Fibroblast of skin of right quadriceps (primary cell): ENCODE measurements around the gene FCN3.
"Not testable (repeated sequence)": the region's sequence is repeated elsewhere in the genome, so short reads cannot be mapped to it uniquely, and the experiment has no call there.

Source experiments
- DNase-seq: peaks from one replicate; pipeline ENCODE4 v3.0.0-alpha.2; 2013

The FCN3 gene

DNA sequence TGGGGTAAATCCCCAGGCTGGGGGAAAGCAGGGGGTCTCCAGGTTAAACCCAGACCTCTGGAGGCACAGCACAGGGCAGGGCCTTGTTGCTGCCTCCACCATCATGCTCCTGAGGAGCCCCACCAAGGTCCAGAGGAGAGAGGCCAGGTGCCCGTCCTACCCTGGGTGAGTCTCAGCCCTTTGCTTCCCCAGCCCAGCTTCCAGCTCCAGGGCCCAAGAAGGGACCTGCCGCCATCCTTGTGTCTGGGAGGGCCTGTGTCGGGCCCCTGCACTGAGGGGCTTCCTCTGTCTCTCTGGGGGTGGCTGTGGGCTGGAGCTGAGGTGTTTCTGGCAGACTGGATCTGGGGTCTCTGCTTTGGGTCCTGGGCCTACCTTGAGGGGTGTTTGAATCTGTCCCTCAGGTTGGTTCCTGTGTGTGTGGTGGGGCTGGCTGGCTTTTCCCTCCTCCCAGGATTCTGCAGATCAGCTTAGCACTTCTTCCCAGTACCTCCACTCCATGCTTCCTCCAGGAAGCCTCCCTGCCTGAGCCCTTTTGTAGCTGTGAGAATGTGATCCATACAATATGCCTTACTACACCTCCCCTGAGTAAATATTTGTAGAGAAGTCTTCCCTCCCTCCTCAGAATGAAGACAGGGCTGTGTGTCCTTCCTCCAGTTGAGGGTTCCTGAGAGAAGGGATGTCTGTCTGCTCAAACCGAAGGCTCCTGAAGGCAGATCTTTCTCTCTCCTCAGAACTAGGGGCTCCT, 24.0 kb upstream of the FCN3 start:
- no peak for DNase-seq

DNA sequence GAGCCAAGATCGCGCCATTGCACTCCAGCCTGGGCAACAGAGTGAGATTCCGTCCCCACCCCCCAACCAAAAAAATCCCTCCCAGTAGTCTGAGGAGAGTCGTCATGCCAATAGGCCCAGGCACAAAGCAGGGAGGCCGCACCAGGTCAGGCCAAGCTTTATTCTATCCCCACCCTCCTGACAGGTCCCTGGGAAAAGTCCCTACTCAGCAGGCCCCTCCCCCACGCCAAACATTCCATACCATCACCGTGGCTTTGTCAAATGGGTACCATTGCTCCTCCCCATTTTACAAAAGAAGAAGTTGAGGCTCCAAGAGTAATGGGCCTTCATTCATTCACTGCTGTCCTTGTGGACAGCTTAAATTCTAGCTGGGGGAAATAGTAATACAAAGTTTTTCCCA, 23.1 kb upstream of the FCN3 start:
- DNase-seq, result no peak

- no peak for DNase-seq
Observed at GRCh38 chr1:27397110-27397509, 22.5 kb upstream of the FCN3 start.

DNA sequence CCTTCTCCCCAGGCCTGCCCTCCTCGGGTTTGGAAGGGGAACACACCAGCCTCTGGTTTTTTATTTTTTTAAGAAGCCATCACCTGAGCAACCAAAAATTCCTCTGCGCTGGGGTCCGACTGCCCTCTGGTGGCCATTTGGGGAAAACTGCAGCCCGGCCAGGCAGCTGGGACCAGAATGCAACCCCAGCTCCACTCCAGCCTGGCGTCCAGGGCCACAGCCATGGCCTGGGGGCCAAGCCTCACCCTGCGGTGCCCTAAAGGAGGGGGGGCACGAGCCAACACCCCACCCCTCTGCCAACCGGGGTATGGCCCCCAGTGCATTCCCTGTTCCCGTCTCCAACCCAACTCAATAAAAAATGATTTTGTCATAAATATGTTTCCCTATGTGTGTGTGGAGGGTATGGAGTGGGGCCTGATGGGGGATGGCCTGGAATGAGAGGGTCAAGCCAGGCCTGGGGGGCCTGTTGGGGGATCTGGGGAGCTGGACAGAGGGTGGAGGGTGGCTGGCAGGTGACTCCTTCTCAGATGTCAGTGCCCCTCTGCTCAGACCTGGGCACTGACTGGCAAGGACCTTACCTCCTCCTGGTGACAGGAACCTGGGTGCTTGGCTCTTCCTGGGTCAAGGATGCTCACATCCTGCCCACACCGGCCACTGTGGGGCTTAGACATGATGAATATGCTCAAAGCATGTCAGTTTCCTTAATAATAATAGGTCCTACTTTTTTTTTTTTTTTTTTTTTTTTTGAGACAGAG, 21.0 kb upstream of the FCN3 start:
- DNase-seq, result peak; percentile 68

DNA sequence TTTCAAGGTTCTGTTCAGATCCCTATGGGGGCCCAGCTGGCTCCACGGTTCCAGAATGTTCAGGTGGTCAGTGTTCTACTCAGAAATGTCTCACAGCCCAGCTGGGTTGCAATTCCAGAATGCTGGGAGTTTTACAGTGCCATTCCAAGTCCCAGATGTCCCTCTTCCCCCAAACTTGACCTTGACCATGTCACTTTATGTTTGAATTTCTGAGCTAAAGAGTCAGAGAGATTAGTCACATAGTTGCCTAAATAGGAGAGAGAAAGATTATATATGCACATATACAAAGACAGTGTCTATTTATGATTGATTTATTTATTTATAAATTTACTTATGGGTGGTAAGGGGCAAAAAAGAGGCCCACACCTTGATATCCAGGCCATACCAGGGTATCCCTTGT, 20.3 kb upstream of the FCN3 start:
- no peak for DNase-seq

DNA sequence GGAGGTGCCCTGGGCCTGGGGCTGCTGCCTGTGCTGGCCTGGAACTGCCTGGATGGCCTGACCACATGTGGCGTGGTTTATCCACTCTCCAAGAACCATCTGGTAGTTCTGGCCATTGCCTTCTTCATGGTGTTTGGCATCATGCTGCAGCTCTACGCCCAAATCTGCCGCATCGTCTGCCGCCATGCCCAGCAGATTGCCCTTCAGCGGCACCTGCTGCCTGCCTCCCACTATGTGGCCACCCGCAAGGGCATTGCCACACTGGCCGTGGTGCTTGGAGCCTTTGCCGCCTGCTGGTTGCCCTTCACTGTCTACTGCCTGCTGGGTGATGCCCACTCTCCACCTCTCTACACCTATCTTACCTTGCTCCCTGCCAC, 19.6 kb upstream of the FCN3 start:
- DNase-seq, result no peak

GRCh38 chr1:27393641-27394281, 19.1 kb upstream of the FCN3 start:
- no peak for DNase-seq

- DNase-seq, result no peak
Observed at GRCh38 chr1:27392778-27393635, 18.4 kb upstream of the FCN3 start.

GRCh38 chr1:27392096-27392777, 17.6 kb upstream of the FCN3 start, which contains the start of gene GPR3:
TSS of gene GPR3 (plus strand) at chr1:27392622. CDS start at chr1:27393799, 1,177 bp downstream.
- DNase-seq, result peak; percentile 93

DNA sequence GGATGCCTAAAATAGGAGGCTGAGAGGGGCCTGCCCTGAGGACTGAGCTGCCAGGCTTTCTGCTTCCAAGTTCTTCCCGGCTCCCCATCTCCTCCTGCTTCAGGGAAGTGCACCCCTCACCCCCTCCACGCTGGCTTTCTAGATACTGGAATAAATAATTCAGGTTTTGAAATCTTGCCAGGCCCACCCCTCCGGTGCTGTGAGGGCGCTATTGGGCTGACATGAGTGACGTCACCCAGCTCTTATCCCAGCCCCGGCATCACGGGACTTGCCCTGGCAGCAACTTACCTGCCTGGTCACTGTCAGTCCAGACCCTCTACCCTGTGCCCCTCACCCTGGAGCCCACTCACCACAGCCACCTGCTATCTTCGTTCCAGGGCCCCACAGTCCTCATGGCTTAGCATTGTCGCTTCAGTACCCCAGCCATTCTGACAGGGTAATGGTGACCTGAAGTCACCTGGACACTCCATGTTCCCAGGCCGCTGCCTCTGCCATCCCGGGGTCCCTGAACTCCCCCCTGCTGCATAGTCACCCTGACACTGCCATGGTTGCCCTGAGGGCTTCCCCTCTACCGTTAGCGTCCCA, 17.0 kb upstream of the FCN3 start:
- peak; percentile 55 for DNase-seq

GRCh38 chr1:27388337-27389005, 13.8 kb upstream of the FCN3 start:
- DNase-seq, result no peak

- DNase-seq, result not testable (repeated sequence)
Observed at GRCh38 chr1:27384797-27385196, 10.2 kb upstream of the FCN3 start.

DNA sequence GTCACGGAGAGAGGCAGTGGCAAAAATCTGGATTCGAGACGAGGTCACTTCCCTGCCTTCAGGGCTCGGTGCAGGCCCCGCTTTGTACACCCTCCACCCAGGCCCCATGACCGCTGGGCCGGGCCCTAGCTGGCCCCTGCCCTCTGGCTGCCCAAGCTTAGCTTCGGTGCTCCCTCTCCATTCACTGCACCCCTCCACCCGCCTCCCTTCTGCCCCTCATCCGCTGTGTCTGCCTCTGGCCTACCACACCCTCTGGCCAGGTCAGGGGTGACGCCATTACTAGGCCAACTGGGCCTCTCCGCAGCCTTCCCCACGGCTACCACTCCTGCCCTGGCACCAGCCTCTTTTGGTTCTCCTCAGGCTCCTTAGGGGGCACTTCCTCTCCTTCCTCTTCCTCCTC, 9.0 kb upstream of the FCN3 start:
- no peak for DNase-seq

DNA sequence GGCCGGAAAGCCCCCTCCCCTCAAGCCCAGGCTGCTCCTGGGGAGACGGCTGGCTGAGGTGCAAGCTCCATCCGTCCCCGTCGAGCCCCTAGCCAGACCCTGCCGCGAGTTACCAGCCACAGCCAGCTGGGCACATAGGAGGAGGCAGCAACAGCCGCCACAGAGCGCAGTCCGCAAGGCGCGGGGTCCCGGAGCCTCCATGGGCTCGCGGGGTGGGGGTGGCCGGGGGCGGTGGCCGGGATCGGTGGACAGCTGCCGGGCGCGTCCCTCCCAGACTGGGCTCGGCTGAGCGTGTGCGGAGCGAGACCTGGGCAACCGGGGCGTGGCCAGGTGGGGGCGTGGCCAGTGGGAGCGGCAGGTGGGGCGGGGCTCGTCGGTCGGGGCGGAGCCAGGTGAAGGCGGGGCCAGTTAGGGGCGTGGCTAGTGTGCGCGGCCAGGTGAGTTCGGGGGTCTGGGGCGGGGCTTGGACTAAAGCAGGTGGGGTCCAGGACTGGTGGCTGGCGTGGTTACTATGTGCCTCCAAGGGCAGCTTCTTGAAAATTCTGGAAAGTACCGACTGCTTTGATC, 8.5 kb upstream of the FCN3 start, which contains the start of gene CD164L2:
TSS of gene CD164L2 (minus strand) at position 295 of the 567 bp plus-strand sequence. CDS start at position 201, 94 bp downstream.
- no peak for DNase-seq

DNA sequence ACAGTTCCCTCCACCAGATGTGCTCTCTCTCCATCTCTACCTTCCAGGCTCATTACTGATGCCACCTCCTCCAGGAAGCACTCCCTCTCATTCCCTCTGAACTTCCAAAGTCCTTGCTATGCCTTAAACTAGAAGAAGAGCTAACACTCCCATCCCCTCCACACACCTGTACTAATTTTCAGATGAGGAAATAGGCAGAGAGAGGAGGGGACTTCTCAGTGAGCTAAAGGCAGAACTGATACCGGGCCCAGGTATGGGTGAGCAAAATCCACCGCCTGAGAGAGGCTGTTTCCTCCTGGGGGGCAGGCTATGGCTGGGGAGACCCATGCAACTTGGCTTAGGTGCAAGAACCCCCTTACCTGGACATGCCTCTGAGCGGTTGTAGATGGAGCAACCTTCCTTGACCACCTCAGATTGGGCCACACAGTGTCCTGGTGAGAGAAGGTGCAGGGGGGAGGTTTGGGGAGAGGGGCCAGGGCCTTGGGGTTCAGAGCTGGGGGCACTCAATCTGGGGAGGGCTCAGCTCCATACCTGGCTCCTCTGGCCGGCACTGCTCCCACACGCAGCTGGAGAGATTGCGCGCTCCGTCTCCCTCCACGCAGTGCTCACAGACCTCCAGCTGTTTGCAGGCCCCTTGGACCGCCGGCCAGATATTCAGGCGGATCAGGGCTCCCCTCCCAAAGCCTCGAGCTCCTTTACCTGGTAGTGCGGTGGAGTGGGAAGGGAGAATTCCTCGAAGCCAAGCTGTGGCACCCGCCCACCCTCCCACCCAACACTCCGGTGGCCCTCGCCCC, 7.5 kb upstream of the FCN3 start:
- DNase-seq, result no peak

DNA sequence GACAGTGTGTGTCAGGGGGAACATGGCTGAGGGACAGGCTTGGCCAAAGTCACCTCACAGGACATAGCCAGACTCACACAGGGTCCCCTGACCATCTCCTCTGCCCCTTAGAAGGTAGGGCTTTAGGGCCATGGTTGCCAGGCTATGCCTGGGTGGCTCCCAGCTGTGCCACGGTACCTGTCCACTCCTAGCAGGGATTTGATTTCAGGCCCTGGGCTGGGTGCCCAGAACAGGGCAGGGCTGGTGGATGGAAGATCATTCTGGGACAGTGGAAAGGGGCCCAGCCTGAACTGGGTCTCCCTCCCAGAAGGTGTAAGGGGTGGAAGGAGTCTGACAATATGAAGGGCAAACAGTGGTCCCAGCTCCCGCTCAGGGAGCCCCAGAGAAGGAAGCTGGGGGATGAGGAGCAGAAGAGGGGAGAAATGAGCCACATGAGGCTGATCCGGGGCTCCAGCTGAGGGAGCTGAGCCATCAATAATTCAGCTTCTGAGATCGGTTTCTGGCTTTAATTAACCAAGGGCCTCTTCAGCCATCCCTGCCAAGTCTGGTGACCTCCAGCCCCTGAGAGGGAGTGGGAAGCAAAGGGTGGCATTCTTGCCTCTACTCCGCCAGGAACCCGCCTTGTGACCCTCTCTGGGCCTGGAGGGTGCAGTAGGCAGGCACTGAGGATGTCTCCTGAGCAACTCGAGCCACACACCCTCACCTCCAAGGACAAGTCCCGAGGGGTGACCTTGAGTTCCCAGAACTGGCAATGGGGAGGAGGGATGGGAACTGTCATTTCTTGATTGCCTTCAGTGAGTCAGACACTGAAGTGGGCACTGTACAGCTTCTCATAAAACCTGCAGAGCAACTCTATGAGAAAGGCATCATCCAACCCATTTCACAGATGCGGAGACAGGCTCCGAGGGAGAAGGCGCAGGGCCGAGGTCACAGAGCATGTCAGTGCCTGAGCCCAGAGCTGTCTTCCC, 6.4 kb upstream of the FCN3 start:
- DNase-seq, result no peak

DNA sequence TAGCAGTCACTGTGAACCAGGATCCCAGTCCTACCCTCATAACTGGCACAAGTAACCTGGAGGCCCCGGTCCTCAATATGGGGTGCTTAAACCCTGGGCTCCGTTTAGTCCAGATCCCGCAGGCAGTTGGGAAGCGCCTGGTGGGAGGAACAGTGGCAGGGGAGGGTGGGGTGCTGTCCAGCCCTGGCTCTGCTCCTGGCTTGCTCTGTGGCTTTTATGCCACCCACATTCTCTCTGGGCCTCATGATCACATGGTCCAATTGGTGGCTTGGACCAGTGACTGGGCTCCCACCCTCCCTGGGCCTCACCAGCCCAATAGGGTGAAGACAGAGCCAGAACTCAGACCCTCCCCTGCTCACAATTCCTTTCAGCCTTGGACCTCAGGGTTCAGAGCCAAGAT, 5.6 kb upstream of the FCN3 start:
- no peak for DNase-seq

- no peak for DNase-seq
Observed at GRCh38 chr1:27379564-27380122, 5.0 kb upstream of the FCN3 start.
